PC-9 (cell line): ENCODE measurements around the gene PEPD. TPM values are rescaled to one million over a fixed set of nuclear protein-coding genes. Genes with fewer than 3 reads are reported as not detected.

Experiments
- BruUV-seq: library from RNA; stranded (reverse); fragments of 400-500 nt; replicated peaks from 2 replicates; lab custom pipeline; 2021; lab: Mats Ljungman, UMichigan
- CTCF ChIA-PET: fragments of 300-600 bp; sonication (Branson Sonifier 250); formaldehyde crosslinking; loops from one replicate; lab custom pipeline; 2022; ENCODE audit warnings: antibody characterized with exemption; lab: Charles Lee
- POLR2A ChIA-PET: fragments of 300-600 bp; sonication (Branson Sonifier 250); formaldehyde crosslinking; loops from one replicate; lab custom pipeline; 2022; ENCODE audit warnings: antibody characterized with exemption; ENCODE audit not compliant: unreplicated experiment; lab: Charles Lee
- DNase-seq, 2 experiments: peaks; one replicate each; pipeline versions ENCODE4 v3.0.0 to v3.0.0-alpha.2; 2015 to 2022; ENCODE audit warnings: mixed read lengths in 1 of 2
- H2AFZ ChIP-seq: fragments of 200-600 bp; sonication (generic); 2 replicates; pipeline ENCODE4 v1.8.1; 2017; ENCODE audit warnings: antibody characterized with exemption
- H3F3A ChIP-seq: fragments of 200-600 bp; sonication (generic); 2 replicates; pipeline ENCODE4 v1.8.1; 2017; ENCODE audit warnings: antibody characterized with exemption, mild to moderate bottlenecking, low read depth; ENCODE audit not compliant: insufficient read depth
- H3K27ac ChIP-seq: fragments of 200-600 bp; sonication (generic); 2 replicates; pipeline ENCODE4 v1.6.1; 2016; ENCODE audit warnings: mixed run types
- H3K27me3 ChIP-seq: fragments of 200-600 bp; sonication (generic); 2 replicates; pipeline ENCODE4 v1.6.1; 2016; ENCODE audit warnings: low read depth, mixed run types; ENCODE audit not compliant: insufficient read depth
- H3K36me3 ChIP-seq: fragments of 200-600 bp; sonication (generic); 2 replicates; pipeline ENCODE4 v1.6.1; 2016; ENCODE audit warnings: low read depth, mixed run types
- H3K4me1 ChIP-seq: fragments of 200-600 bp; sonication (generic); replicated peaks from 2 replicates; pipeline ENCODE4 v1.6.1; 2016; ENCODE audit warnings: mixed run types; ENCODE audit not compliant: insufficient read depth
- H3K4me2 ChIP-seq: fragments of 200-600 bp; sonication (generic); 2 replicates; pipeline ENCODE4 v1.6.1; 2017; ENCODE audit warnings: mixed run types
- H3K4me3 ChIP-seq: fragments of 200-600 bp; sonication (generic); 2 replicates; pipeline ENCODE4 v1.6.1; 2016; ENCODE audit warnings: mixed run types
- H3K79me2 ChIP-seq: fragments of 200-600 bp; sonication (generic); 2 replicates; pipeline ENCODE4 v1.6.1; 2017; ENCODE audit warnings: low read depth, mixed run types
- H3K9me2 ChIP-seq: fragments of 200-600 bp; sonication (generic); 2 replicates; pipeline ENCODE4 v1.8.1; 2017; ENCODE audit warnings: mild to moderate bottlenecking; ENCODE audit not compliant: insufficient read depth
- H3K9me3 ChIP-seq: fragments of 200-600 bp; sonication (generic); 2 replicates; pipeline ENCODE4 v1.8.1; 2016; ENCODE audit warnings: low read depth; ENCODE audit not compliant: insufficient read depth
- H4K20me1 ChIP-seq: fragments of 200-600 bp; sonication (generic); 2 replicates; pipeline ENCODE4 v1.8.1; 2017; ENCODE audit not compliant: insufficient read depth
- CTCF ChIP-seq: fragments of 200-600 bp; sonication (generic); conservative IDR thresholded peaks from 2 replicates; pipeline ENCODE4 v1.6.1; 2017; ENCODE audit warnings: mixed run types, antibody characterized with exemption, mild to moderate bottlenecking, moderate library complexity
- EZH2 ChIP-seq: fragments of 200-600 bp; sonication (generic); IDR thresholded peaks from 2 replicates; pipeline ENCODE4 v1.8.0; 2017; ENCODE audit warnings: antibody characterized with exemption, low read depth
- intact Hi-C: fragments of 100-400 bp; cut with micrococcal nuclease; formaldehyde crosslinking; loops from one replicate; pipeline ENCODE4 v1.10.0; 2022; ENCODE audit not compliant: unreplicated experiment
- total RNA-seq: library from RNA; stranded (reverse); gene quantifications from 2 replicates; pipeline ENCODE4 v1.2.3, GENCODE V29; 2021

Gene PEPD
- total RNA-seq, 1 experiment from 2014 or later, result 71.0 TPM

GRCh38 chr19:33513424-33513823 lies 8.2 kb downstream of the PEPD start:
- DNase-seq, result no peak
- ChIA-PET POLR2A (no interaction called here), CTCF (no interaction called here)
- Histone ChIP-seq H3K4me2 (no peak overlapping the region), H2AFZ (no peak overlapping the region), H3K4me1 (peaks cover 29% of the 10 kb centered on the region), H4K20me1 (0 out of 2 replicates have a peak, but pooled peaks cover 5% of the 10 kb centered on the region), H3K9me3 (no peaks in the 10 kb centered on the region), H3K9me2 (no peaks in the 10 kb centered on the region), H3K36me3 (no peaks in the 10 kb centered on the region), H3K4me3 (no peak overlapping the region), H3F3A (peaks cover 12% of the 10 kb centered on the region; the same call in 1 of the 2 replicates), H3K79me2 (no peaks in the 10 kb centered on the region), H3K27ac (no peak overlapping the region), H3K27me3 (no peaks in the 10 kb centered on the region)
- intact Hi-C loops, result no loop called here
- no TSS peak for BruUV-seq
- TF ChIP-seq CTCF (no peak), EZH2 (no peak)

GRCh38 chr19:33512580-33513137 lies 8.9 kb downstream of the PEPD start:
- H3K27ac ChIP-seq, result no peak overlapping the region
- H2AFZ ChIP-seq, result no peak overlapping the region
- BruUV-seq, result no TSS peak
- H4K20me1 ChIP-seq, result 0 out of 2 replicates have a peak, but pooled peaks cover 5% of the 10 kb centered on the region
- no peak overlapping the region for H3K4me2 ChIP-seq
- no peaks in the 10 kb centered on the region for H3K36me3 ChIP-seq
- ChIA-PET POLR2A (no interaction called here), CTCF (no interaction called here)
- peaks cover 20% of the 10 kb centered on the region for H3F3A ChIP-seq
- no peaks in the 10 kb centered on the region for H3K79me2 ChIP-seq
- H3K27me3 ChIP-seq, result no peaks in the 10 kb centered on the region
- peaks cover 33% of the 10 kb centered on the region for H3K4me1 ChIP-seq
- H3K9me3 ChIP-seq, result no peaks in the 10 kb centered on the region
- no peak overlapping the region for H3K4me3 ChIP-seq
- no peaks in the 10 kb centered on the region for H3K9me2 ChIP-seq
- intact Hi-C loops, result no loop called here
- no peak for TF ChIP-seq CTCF
- TF ChIP-seq EZH2, result no peak
- DNase-seq, result no peak

GRCh38 chr19:33512021-33512420 lies 9.6 kb downstream of the PEPD start:
- intact Hi-C loops, result no loop called here
- Histone ChIP-seq H3K36me3 (no peaks in the 10 kb centered on the region), H3K4me3 (no peak overlapping the region), H3F3A (peaks cover 26% of the 10 kb centered on the region), H2AFZ (no peak overlapping the region), H3K27ac (no peak overlapping the region), H3K9me3 (no peaks in the 10 kb centered on the region), H3K79me2 (no peaks in the 10 kb centered on the region), H4K20me1 (0 out of 2 replicates have a peak, but pooled peaks cover 5% of the 10 kb centered on the region), H3K27me3 (no peaks in the 10 kb centered on the region), H3K4me2 (no peak overlapping the region), H3K9me2 (no peaks in the 10 kb centered on the region), H3K4me1 (peaks cover 40% of the 10 kb centered on the region)
- CTCF ChIA-PET, result no interaction called here
- no TSS peak for BruUV-seq
- TF ChIP-seq EZH2 (no peak), CTCF (no peak)
- POLR2A ChIA-PET, result no interaction called here
- DNase-seq, result no peak
